ENCODE results near the gene C5orf22.
"Not testable (repeated sequence)": the region's sequence is repeated elsewhere in the genome, so short reads cannot be mapped to it uniquely, and the experiment has no call there.

C5orf22 gene

GRCh38 chr5:31531888-31532547 is at the start of gene C5orf22, which contains the start of gene DROSHA:
TSS of gene C5orf22 (plus strand) at chr5:31532301. CDS start at chr5:31532393, 92 bp downstream.
TSS of gene DROSHA (minus strand) at chr5:31532093. CDS start at chr5:31529059, 3,034 bp downstream.
- DNase-seq (ENCODE audit: low read depth in 1 of 2, low spot score in 1 of 2), result peak; percentile 73 to 84

- no peak for DNase-seq (ENCODE audit: low read depth in 1 of 2, low spot score in 1 of 2)
These were observed 46.5 kb upstream of the C5orf22 start for GRCh38 chr5:31485376-31486207.

- no peak for DNase-seq (ENCODE audit: low read depth in 1 of 2, low spot score in 1 of 2)
These were observed 45.7 kb upstream of the C5orf22 start for GRCh38 chr5:31486441-31486840.

GRCh38 chr5:31487506-31487905 is 44.6 kb upstream of the C5orf22 start:
- DNase-seq (ENCODE audit: low read depth in 1 of 2, low spot score in 1 of 2), result no peak

- DNase-seq (ENCODE audit: low read depth in 1 of 2, low spot score in 1 of 2), result no peak
These were observed 39.2 kb upstream of the C5orf22 start for GRCh38 chr5:31492869-31493268.

GRCh38 chr5:31495336-31495735 is 36.8 kb upstream of the C5orf22 start:
- no peak for DNase-seq (ENCODE audit: low read depth in 1 of 2, low spot score in 1 of 2)

GRCh38 chr5:31496301-31496700 is 35.8 kb upstream of the C5orf22 start:
- no peak for DNase-seq (ENCODE audit: low read depth in 1 of 2, low spot score in 1 of 2)

- no peak for DNase-seq (ENCODE audit: low read depth in 1 of 2, low spot score in 1 of 2)
These were observed 35.2 kb upstream of the C5orf22 start for GRCh38 chr5:31496891-31497290.

- no peak for DNase-seq (ENCODE audit: low read depth in 1 of 2, low spot score in 1 of 2)
These were observed 31.8 kb upstream of the C5orf22 start for GRCh38 chr5:31500256-31500655.

- DNase-seq (ENCODE audit: low read depth in 1 of 2, low spot score in 1 of 2), result no peak
These were observed 29.6 kb upstream of the C5orf22 start for GRCh38 chr5:31502506-31502905.

GRCh38 chr5:31504529-31504928 is 27.6 kb upstream of the C5orf22 start:
- DNase-seq (ENCODE audit: low read depth in 1 of 2, low spot score in 1 of 2), result no peak

- DNase-seq (ENCODE audit: low read depth in 1 of 2, low spot score in 1 of 2), result no peak
These were observed 20.8 kb upstream of the C5orf22 start for GRCh38 chr5:31511305-31511704.

- DNase-seq (ENCODE audit: low read depth in 1 of 2, low spot score in 1 of 2), result no peak
These were observed 15.3 kb upstream of the C5orf22 start for GRCh38 chr5:31516802-31517201.

- DNase-seq (ENCODE audit: low read depth in 1 of 2, low spot score in 1 of 2), result no peak
These were observed 9.1 kb upstream of the C5orf22 start for GRCh38 chr5:31523041-31523440.

- no peak for DNase-seq (ENCODE audit: low read depth in 1 of 2, low spot score in 1 of 2)
These were observed 1.4 kb upstream of the C5orf22 start for GRCh38 chr5:31530541-31531265.

- DNase-seq (ENCODE audit: low read depth in 1 of 2, low spot score in 1 of 2), result no peak
These were observed 586 bp upstream of the C5orf22 start for GRCh38 chr5:31531543-31531887.

GRCh38 chr5:31534527-31535046 is 2.5 kb downstream of the C5orf22 start:
- no peak for DNase-seq (ENCODE audit: low read depth in 1 of 2, low spot score in 1 of 2)

GRCh38 chr5:31536873-31537272 is 4.8 kb downstream of the C5orf22 start:
- DNase-seq (ENCODE audit: low read depth in 1 of 2, low spot score in 1 of 2), result no peak

- DNase-seq (ENCODE audit: low read depth in 1 of 2, low spot score in 1 of 2), result no peak
These were observed 5.2 kb downstream of the C5orf22 start for GRCh38 chr5:31537349-31537748.

GRCh38 chr5:31537851-31538250 is 5.8 kb downstream of the C5orf22 start:
- DNase-seq (ENCODE audit: low read depth in 1 of 2, low spot score in 1 of 2), result no peak

GRCh38 chr5:31549114-31549513 is 17.0 kb downstream of the C5orf22 start:
- not testable (repeated sequence) for DNase-seq (ENCODE audit: low read depth in 1 of 2, low spot score in 1 of 2)

GRCh38 chr5:31551878-31552277 is 19.8 kb downstream of the C5orf22 start:
- no peak for DNase-seq (ENCODE audit: low read depth in 1 of 2, low spot score in 1 of 2)
